ENCODE results near the gene REG3G. TPM values are rescaled to one million over a fixed set of nuclear protein-coding genes. Genes with fewer than 3 reads are reported as not detected.

Gene REG3G
- total and polyA plus RNA-seq, 4 experiments from 2014 or later = not detected

DNA sequence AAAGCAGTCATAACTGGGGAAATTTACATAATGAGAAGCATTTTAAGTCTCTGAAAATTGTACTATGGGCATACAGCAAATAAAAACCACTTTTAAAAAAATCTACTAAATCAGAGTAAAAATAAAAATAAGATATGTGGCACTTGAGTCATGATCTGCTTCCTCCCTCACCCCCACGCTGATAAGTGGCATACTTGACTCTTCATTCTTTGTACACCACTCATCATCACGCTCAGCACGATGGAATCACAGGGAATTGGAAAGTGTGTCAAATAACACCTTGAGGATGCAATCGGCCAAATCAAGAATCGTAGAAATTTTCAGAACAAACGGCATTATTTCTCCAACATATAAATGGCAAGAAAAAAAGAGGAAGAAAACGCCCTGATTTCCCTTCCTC is 41.1 kb upstream of the REG3G start:
- H3K4me3 Mint-ChIP-seq = no peak overlapping the region
- Histone ChIP-seq H3K27me3 (ENCODE audit: insufficient read depth, low read length) (no peaks in the 10 kb centered on the region), H3K9me3 (ENCODE audit: control insufficient read depth in 1 of 2, low read length in 2 of 2) (no peaks in the 10 kb centered on the region), H3K36me3 (ENCODE audit: insufficient read depth, low read length) (no peaks in the 10 kb centered on the region), H3K27ac (ENCODE audit: low read depth, low read length) (no peak overlapping the region), H3K4me1 (ENCODE audit: insufficient read depth, low read length) (no peaks in the 10 kb centered on the region), H3K4me3 (ENCODE audit: low read length in 2 of 2) (no peak overlapping the region)
- no peaks in the 10 kb centered on the region for H3K36me3 Mint-ChIP-seq
- intact Hi-C loops (cut with micrococcal nuclease) = no loop called here
- no peak overlapping the region for H3K27ac Mint-ChIP-seq
- ChIA-PET CTCF (ENCODE audit: partially characterized antibody) (no interaction called here), POLR2A (ENCODE audit: partially characterized antibody) (no interaction called here)
- peaks cover 0 to 18% (median 4%) of the 10 kb centered on the region in 8 donors for H3K9me3 Mint-ChIP-seq
- no peaks in the 10 kb centered on the region for H3K4me1 Mint-ChIP-seq
- H3K27me3 Mint-ChIP-seq = peaks cover 0 to 2% of the 10 kb centered on the region in 2 donors
- DNase-seq = no peak

DNA sequence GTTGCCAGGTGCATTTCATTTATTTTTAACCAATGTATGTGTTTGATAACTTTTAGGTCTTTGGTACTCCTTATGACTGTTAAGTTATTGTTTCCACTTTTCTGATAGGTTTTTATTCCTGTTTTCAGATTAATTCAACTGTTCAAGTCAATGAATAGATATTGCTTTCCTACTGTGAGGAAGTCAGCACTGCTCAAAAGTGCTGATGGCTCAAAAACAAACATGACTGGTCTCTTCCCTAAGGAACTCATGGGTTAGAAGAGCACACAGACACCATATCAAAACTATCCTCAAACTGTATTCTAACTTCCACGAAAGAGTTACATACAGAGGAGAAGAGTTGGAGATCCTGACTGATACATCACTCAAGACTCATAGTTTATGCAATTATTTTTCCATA is 39.9 kb upstream of the REG3G start:
- H3K4me3 Mint-ChIP-seq = no peak overlapping the region
- H3K9me3 Mint-ChIP-seq = peaks cover 0 to 9% (median 4%) of the 10 kb centered on the region in 8 donors
- Histone ChIP-seq H3K4me3 (ENCODE audit: low read length in 2 of 2) (no peak overlapping the region), H3K27me3 (ENCODE audit: insufficient read depth, low read length) (no peaks in the 10 kb centered on the region), H3K36me3 (ENCODE audit: insufficient read depth, low read length) (no peaks in the 10 kb centered on the region), H3K4me1 (ENCODE audit: insufficient read depth, low read length) (no peaks in the 10 kb centered on the region), H3K9me3 (ENCODE audit: control insufficient read depth in 1 of 2, low read length in 2 of 2) (no peaks in the 10 kb centered on the region), H3K27ac (ENCODE audit: low read depth, low read length) (no peak overlapping the region)
- intact Hi-C loops (cut with micrococcal nuclease) = no loop called here
- H3K27ac Mint-ChIP-seq = no peak overlapping the region
- CTCF ChIA-PET (ENCODE audit: partially characterized antibody) = no interaction called here
- no peaks in the 10 kb centered on the region for H3K36me3 Mint-ChIP-seq
- POLR2A ChIA-PET (ENCODE audit: partially characterized antibody) = no interaction called here
- no peaks in the 10 kb centered on the region for H3K4me1 Mint-ChIP-seq
- peaks cover 0 to 2% of the 10 kb centered on the region in 2 donors for H3K27me3 Mint-ChIP-seq
- DNase-seq = no peak

DNA sequence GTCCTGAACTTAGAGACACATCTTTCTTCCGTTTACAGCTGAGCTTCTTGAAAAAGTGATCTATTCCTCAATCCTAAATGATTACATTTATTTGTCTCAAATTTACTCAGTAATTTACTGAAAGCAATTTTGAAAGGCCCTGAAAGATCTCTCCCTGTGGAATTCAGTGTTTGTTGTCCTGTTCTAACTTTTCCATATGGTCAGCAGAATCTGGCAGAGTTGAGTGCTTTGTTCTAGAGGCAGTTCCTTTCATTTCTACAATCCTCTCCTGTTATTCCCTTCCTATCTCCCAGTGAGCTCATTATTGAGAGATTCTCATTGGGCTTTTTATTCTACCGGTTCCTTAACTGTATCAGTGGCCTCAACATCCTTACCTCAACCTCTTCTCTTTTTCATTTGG is 36.5 kb upstream of the REG3G start:
- H3K36me3 Mint-ChIP-seq = no peaks in the 10 kb centered on the region
- Histone ChIP-seq H3K27me3 (ENCODE audit: insufficient read depth, low read length) (no peaks in the 10 kb centered on the region), H3K27ac (ENCODE audit: low read depth, low read length) (no peak overlapping the region), H3K36me3 (ENCODE audit: insufficient read depth, low read length) (no peaks in the 10 kb centered on the region), H3K4me1 (ENCODE audit: insufficient read depth, low read length) (no peaks in the 10 kb centered on the region), H3K4me3 (ENCODE audit: low read length in 2 of 2) (no peak overlapping the region), H3K9me3 (ENCODE audit: control insufficient read depth in 1 of 2, low read length in 2 of 2) (no peaks in the 10 kb centered on the region)
- POLR2A ChIA-PET (ENCODE audit: partially characterized antibody) = no interaction called here
- peaks cover 3 to 22% (median 15%) of the 10 kb centered on the region in 8 donors for H3K9me3 Mint-ChIP-seq
- DNase-seq = no peak
- H3K4me3 Mint-ChIP-seq = no peak overlapping the region
- CTCF ChIA-PET (ENCODE audit: partially characterized antibody) = no interaction called here
- no peaks in the 10 kb centered on the region for H3K4me1 Mint-ChIP-seq
- peaks cover 6 to 12% of the 10 kb centered on the region in 2 donors for H3K27me3 Mint-ChIP-seq
- intact Hi-C loops (cut with micrococcal nuclease) = no loop called here
- H3K27ac Mint-ChIP-seq = no peak overlapping the region

DNA sequence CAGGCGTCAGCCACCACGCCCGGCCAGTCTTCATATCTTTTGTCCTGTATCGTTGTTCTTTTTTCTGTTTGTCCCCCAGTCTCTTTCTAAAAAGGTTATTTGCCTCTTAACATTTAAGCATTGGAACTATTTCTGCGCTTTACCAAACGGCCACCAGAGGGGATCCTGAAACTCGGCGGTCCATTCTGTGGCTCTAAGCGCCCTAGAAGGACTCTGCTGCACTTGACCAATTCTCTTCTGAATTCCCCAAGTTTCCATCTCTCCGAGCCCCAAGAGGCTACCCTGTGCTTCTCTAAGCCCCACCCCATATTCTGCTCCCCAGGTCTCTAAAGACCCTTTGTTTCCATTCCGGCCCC is 33.1 kb upstream of the REG3G start:
- Histone ChIP-seq H3K27ac (ENCODE audit: low read depth, low read length) (no peak overlapping the region), H3K9me3 (ENCODE audit: control insufficient read depth in 1 of 2, low read length in 2 of 2) (no peaks in the 10 kb centered on the region), H3K4me1 (ENCODE audit: insufficient read depth, low read length) (no peaks in the 10 kb centered on the region), H3K4me3 (ENCODE audit: low read length in 2 of 2) (no peak overlapping the region), H3K27me3 (ENCODE audit: insufficient read depth, low read length) (no peaks in the 10 kb centered on the region), H3K36me3 (ENCODE audit: insufficient read depth, low read length) (no peaks in the 10 kb centered on the region)
- ChIA-PET POLR2A (ENCODE audit: partially characterized antibody) (no interaction called here), CTCF (ENCODE audit: partially characterized antibody) (no interaction called here)
- Mint-ChIP-seq H3K27me3 (peaks cover 11 to 16% of the 10 kb centered on the region in 2 donors), H3K4me1 (no peaks in the 10 kb centered on the region), H3K36me3 (no peaks in the 10 kb centered on the region), H3K4me3 (no peak overlapping the region), H3K27ac (no peak overlapping the region), H3K9me3 (peaks cover 4 to 30% (median 22%) of the 10 kb centered on the region in 8 donors)
- no peak for DNase-seq
- intact Hi-C loops (cut with micrococcal nuclease) = no loop called here

DNA sequence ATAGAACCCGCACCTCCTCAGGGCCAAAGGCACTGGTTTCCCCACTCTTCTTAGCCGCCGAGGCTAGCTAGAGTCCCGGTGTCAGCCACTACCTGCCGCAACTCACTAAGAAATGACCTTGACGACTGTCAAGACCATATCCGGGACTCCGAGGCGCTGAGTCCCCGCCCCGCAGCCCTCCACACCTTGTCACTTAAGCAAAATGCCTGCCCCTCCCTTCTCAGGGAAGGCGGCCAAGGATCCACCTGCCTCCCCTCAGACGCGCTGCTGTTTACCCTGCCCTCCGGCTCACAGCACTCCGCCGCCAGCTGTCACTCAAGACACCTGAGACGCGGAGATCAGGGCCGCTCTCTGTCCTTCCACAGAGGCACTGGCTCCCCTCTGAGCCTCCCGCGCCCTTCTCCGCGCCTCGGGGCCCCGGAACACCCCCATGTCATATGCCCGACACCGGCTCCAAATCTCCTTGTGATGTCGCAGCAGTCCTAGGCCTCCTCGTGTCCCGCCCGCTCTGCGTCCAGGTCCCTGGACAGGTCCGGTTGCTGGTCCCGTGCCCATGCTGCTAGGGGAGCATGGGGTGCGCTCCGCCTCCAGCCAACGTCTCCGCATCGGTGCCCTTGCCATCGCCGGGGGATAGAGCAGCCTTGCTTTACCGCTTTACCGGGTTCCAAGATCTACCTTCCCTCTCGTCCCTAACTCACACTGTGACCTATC is 32.5 kb upstream of the REG3G start:
- no peaks in the 10 kb centered on the region for H3K9me3 ChIP-seq (ENCODE audit: control insufficient read depth in 1 of 2, low read length in 2 of 2)
- H3K36me3 ChIP-seq (ENCODE audit: insufficient read depth, low read length) = no peaks in the 10 kb centered on the region
- Mint-ChIP-seq H3K27ac (no peak overlapping the region), H3K4me3 (no peak overlapping the region), H3K9me3 (peaks cover 4 to 30% (median 24%) of the 10 kb centered on the region in 8 donors), H3K27me3 (peaks cover 11 to 16% of the 10 kb centered on the region in 2 donors), H3K4me1 (no peaks in the 10 kb centered on the region), H3K36me3 (no peaks in the 10 kb centered on the region)
- intact Hi-C loops (cut with micrococcal nuclease) = no loop called here
- H3K27me3 ChIP-seq (ENCODE audit: insufficient read depth, low read length) = no peaks in the 10 kb centered on the region
- H3K4me3 ChIP-seq (ENCODE audit: low read length in 2 of 2) = no peak overlapping the region
- DNase-seq = no peak
- CTCF ChIA-PET (ENCODE audit: partially characterized antibody) = no interaction called here
- H3K27ac ChIP-seq (ENCODE audit: low read depth, low read length) = no peak overlapping the region
- POLR2A ChIA-PET (ENCODE audit: partially characterized antibody) = no interaction called here
- no peaks in the 10 kb centered on the region for H3K4me1 ChIP-seq (ENCODE audit: insufficient read depth, low read length)

DNA sequence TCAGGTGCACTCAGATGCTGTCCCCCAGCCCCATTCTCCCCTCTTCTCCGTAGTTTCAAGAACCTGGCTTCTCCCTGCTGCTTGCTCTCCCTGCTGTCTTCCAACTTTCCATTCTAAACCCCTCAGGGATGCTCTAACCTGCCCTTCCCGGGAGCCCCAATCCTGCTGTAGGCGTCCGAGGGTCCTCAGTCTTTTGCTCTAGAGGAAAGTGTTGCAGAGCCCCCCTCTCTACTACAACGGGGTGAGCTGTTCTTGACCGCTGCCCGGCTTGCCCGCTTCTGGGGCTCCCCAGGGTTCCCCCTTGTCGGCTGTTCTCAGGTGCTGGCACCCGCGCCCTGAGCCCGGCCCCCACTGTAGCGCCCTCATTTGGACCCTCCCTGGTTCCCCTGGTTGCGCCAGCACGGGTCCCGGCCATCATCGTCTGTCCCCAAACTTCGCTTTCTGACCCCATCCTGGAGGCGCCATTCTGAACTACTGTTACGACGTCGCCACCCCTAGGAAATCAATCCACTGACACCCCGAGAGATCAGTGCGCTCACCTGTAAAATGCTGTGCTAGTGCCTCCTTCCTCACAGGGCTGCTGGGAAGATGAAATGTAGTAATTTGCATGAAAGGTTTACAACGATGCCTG is 31.9 kb upstream of the REG3G start:
- H3K4me1 ChIP-seq (ENCODE audit: insufficient read depth, low read length) = no peaks in the 10 kb centered on the region
- intact Hi-C loops (cut with micrococcal nuclease) = no loop called here
- no peak overlapping the region for H3K4me3 ChIP-seq (ENCODE audit: low read length in 2 of 2)
- Mint-ChIP-seq H3K9me3 (peaks cover 4 to 30% (median 24%) of the 10 kb centered on the region in 8 donors), H3K4me1 (no peaks in the 10 kb centered on the region), H3K27me3 (peaks cover 11 to 16% of the 10 kb centered on the region in 2 donors), H3K36me3 (no peaks in the 10 kb centered on the region), H3K27ac (no peak overlapping the region), H3K4me3 (no peak overlapping the region)
- no peaks in the 10 kb centered on the region for H3K27me3 ChIP-seq (ENCODE audit: insufficient read depth, low read length)
- no peaks in the 10 kb centered on the region for H3K36me3 ChIP-seq (ENCODE audit: insufficient read depth, low read length)
- no peak for DNase-seq
- H3K27ac ChIP-seq (ENCODE audit: low read depth, low read length) = no peak overlapping the region
- POLR2A ChIA-PET (ENCODE audit: partially characterized antibody) = no interaction called here
- CTCF ChIA-PET (ENCODE audit: partially characterized antibody) = no interaction called here
- H3K9me3 ChIP-seq (ENCODE audit: control insufficient read depth in 1 of 2, low read length in 2 of 2) = no peaks in the 10 kb centered on the region

DNA sequence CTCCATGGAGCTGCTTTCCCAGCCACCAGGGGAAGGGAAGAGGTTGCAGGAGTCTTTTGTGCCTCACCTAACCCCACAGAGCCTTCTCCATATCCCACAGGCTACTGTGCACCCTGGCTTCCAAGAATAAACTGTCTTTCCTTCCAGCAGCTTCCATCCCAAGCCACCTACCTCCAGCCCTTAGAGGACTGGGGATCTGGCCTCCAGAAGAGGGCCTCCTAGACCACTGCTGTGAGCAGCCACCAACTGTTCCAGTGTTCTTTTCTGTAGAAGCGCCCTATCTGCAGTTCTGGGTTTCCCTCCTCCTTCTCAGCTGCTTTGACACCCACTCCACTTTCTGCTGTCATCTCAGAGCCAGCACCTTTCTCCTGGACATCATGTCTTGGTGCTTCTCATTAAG is 30.7 kb upstream of the REG3G start:
- intact Hi-C loops (cut with micrococcal nuclease) = no loop called here
- no peak overlapping the region for H3K4me3 Mint-ChIP-seq
- H3K36me3 ChIP-seq (ENCODE audit: insufficient read depth, low read length) = no peaks in the 10 kb centered on the region
- no peak overlapping the region for H3K27ac ChIP-seq (ENCODE audit: low read depth, low read length)
- no peaks in the 10 kb centered on the region for H3K36me3 Mint-ChIP-seq
- no peak overlapping the region for H3K27ac Mint-ChIP-seq
- H3K27me3 Mint-ChIP-seq = peaks cover 11 to 16% of the 10 kb centered on the region in 2 donors
- DNase-seq = no peak
- no peaks in the 10 kb centered on the region for H3K9me3 ChIP-seq (ENCODE audit: control insufficient read depth in 1 of 2, low read length in 2 of 2)
- ChIA-PET POLR2A (ENCODE audit: partially characterized antibody) (no interaction called here), CTCF (ENCODE audit: partially characterized antibody) (interaction anchor here (1.3 kb wide), 1 partner anchor 10 kb away, joined by 3 read pairs; no protein-coding TSS in a partner anchor)
- no peaks in the 10 kb centered on the region for H3K4me1 Mint-ChIP-seq
- no peak overlapping the region for H3K4me3 ChIP-seq (ENCODE audit: low read length in 2 of 2)
- H3K27me3 ChIP-seq (ENCODE audit: insufficient read depth, low read length) = no peaks in the 10 kb centered on the region
- H3K4me1 ChIP-seq (ENCODE audit: insufficient read depth, low read length) = no peaks in the 10 kb centered on the region
- H3K9me3 Mint-ChIP-seq = peaks cover 4 to 35% (median 24%) of the 10 kb centered on the region in 8 donors
